Measurements from ENCODE around the gene TSHZ3. TPM values are rescaled to one million over a fixed set of nuclear protein-coding genes. Genes with fewer than 3 reads are reported as not detected.

TSHZ3 gene
- total and polyA plus RNA-seq, 2 of the 8 experiments (the other 6 are each of a cell fraction or from before 2014, with no cell fraction given) = 3.1 to 12.3 TPM

- TF ChIP-seq SP1 (IDR thresholded peaks at IDR 0.05; ENCODE audit: low read depth, low read length) = no peak
Observed at GRCh38 chr19:31357315-31357673, 8.1 kb upstream of the TSHZ3 start (continued).
